IMR-90 (cell line): ENCODE measurements around the gene THOP1. TPM values are rescaled to one million over a fixed set of nuclear protein-coding genes. Genes with fewer than 3 reads are reported as not detected.

Experiments used
- ATAC-seq: fragments of 200-7000 bp; cut with Tn5 transposase; 2 replicates; pipeline ENCODE4 v1.9.1; 2020; ENCODE audit warnings: low read depth, mild to moderate bottlenecking, moderate library complexity
- BruUV-seq: library from RNA; stranded (reverse); fragments of 400-500 nt; replicated peaks from 2 replicates; lab custom pipeline; 2021; lab: Mats Ljungman, UMichigan
- CTCF ChIA-PET: fragments of 300-600 bp; formaldehyde crosslinking; extraction: SDS; loops from one replicate; lab custom pipeline; 2021; ENCODE audit warnings: antibody characterized with exemption; lab: Yijun Ruan, JAX
- POLR2A ChIA-PET: fragments of 300-600 bp; sonication (Branson Sonifier 250); formaldehyde crosslinking; loops from one replicate; lab custom pipeline; 2022; ENCODE audit warnings: antibody characterized with exemption; ENCODE audit not compliant: unreplicated experiment; lab: Charles Lee
- DNase-seq: peaks from one replicate; pipeline ENCODE4 v3.0.0; 2013
- H2AFZ ChIP-seq: replicated peaks from 2 replicates; pipeline ENCODE3; 2013; ENCODE audit warnings: low read length, mild to moderate bottlenecking; ENCODE audit not compliant: poor library complexity
- H2AK5ac ChIP-seq: 2 replicates; pipeline ENCODE4 v1.6.1; 2013; ENCODE audit warnings: low read depth, low read length, inconsistent platforms
- H2AK9ac ChIP-seq: replicated peaks from 2 replicates; pipeline ENCODE3; 2013; ENCODE audit warnings: mild to moderate bottlenecking, low read depth, low read length, moderate library complexity; ENCODE audit not compliant: poor library complexity
- H2BK120ac ChIP-seq: 2 replicates; pipeline ENCODE4 v1.6.1; 2013; ENCODE audit warnings: low read depth, low read length, inconsistent platforms
- H2BK15ac ChIP-seq: 3 replicates; pipeline ENCODE4 v1.6.1; 2013; ENCODE audit warnings: low read depth, low read length, inconsistent platforms
- H2BK20ac ChIP-seq: 2 replicates; pipeline ENCODE4 v1.6.1; 2013; ENCODE audit warnings: low read depth, mild to moderate bottlenecking, inconsistent platforms, low read length, moderate library complexity
- H2BK5ac ChIP-seq: 2 replicates; pipeline ENCODE4 v1.6.1; 2013; ENCODE audit warnings: mild to moderate bottlenecking, low read depth, low read length, inconsistent platforms; ENCODE audit not compliant: poor library complexity, severe bottlenecking
- H3K14ac ChIP-seq: replicated peaks from 2 replicates; pipeline ENCODE4 v1.6.1; 2013; ENCODE audit warnings: low read depth, low read length, inconsistent platforms
- H3K18ac ChIP-seq: 2 replicates; pipeline ENCODE4 v1.6.1; 2013; ENCODE audit warnings: low read depth, low read length, control low read depth
- H3K23ac ChIP-seq: 2 replicates; pipeline ENCODE4 v1.6.1; 2013; ENCODE audit warnings: low read depth, low read length, inconsistent platforms
- H3K27ac ChIP-seq: 2 replicates; pipeline ENCODE4 v1.5.1; 2013; ENCODE audit warnings: mild to moderate bottlenecking, control low read depth, low read length; ENCODE audit not compliant: insufficient read depth
- H3K27me3 ChIP-seq: 2 replicates; pipeline ENCODE4 v1.6.1; 2013; ENCODE audit warnings: low read length; ENCODE audit not compliant: control insufficient read depth, insufficient read depth
- H3K36me3 ChIP-seq: 2 replicates; pipeline ENCODE4 v1.6.1; 2013; ENCODE audit warnings: low read length, mixed read lengths; ENCODE audit not compliant: control insufficient read depth, insufficient read depth
- H3K4ac ChIP-seq: 2 replicates; pipeline ENCODE4 v1.6.1; 2013; ENCODE audit warnings: low read depth, low read length, inconsistent platforms
- H3K4me1 ChIP-seq: 2 replicates; pipeline ENCODE4 v1.6.1; 2013; ENCODE audit warnings: low read length, mixed read lengths; ENCODE audit not compliant: control insufficient read depth, insufficient read depth
- H3K4me2 ChIP-seq: 2 replicates; pipeline ENCODE4 v1.6.1; 2013; ENCODE audit warnings: low read depth, mild to moderate bottlenecking, control low read depth, low read length, moderate library complexity
- H3K4me3 ChIP-seq: 2 replicates; pipeline ENCODE4 v1.5.1; 2013; ENCODE audit warnings: low read depth, mild to moderate bottlenecking, control low read depth, low read length, moderate library complexity; ENCODE audit not compliant: insufficient read depth
- H3K56ac ChIP-seq: 2 replicates; pipeline ENCODE4 v1.6.1; 2013; ENCODE audit warnings: low read length, inconsistent platforms; ENCODE audit not compliant: insufficient read depth; ENCODE audit errors: extremely low read depth
- H3K79me1 ChIP-seq, 2 experiments: 2 replicates each; pipeline ENCODE4 v1.6.1; 2013; ENCODE audit warnings: low read length in 2 of 2, inconsistent platforms in 1 of 2, low read depth in 1 of 2
- H3K9ac ChIP-seq: 2 replicates; pipeline ENCODE4 v1.6.1; 2013; ENCODE audit warnings: low read depth, low read length, control low read depth
- H3K9me1 ChIP-seq: 2 replicates; pipeline ENCODE4 v1.6.1; 2013; ENCODE audit warnings: low read length, inconsistent platforms; ENCODE audit not compliant: insufficient read depth
- H3K9me3 ChIP-seq: 2 replicates; pipeline ENCODE4 v1.6.1; 2013; ENCODE audit warnings: low read length; ENCODE audit not compliant: control insufficient read depth, insufficient read depth
- H4K20me1 ChIP-seq: 2 replicates; pipeline ENCODE4 v1.6.1; 2013; ENCODE audit warnings: low read length, inconsistent platforms; ENCODE audit not compliant: insufficient read depth
- H4K5ac ChIP-seq: 2 replicates; pipeline ENCODE4 v1.6.1; 2013; ENCODE audit warnings: mild to moderate bottlenecking, low read depth, low read length, control low read depth
- H4K8ac ChIP-seq, 2 experiments: 2 replicates each; pipeline ENCODE4 v1.6.1; 2013; ENCODE audit warnings: low read depth in 2 of 2, low read length in 2 of 2, control low read depth in 1 of 2, inconsistent platforms in 1 of 2
- H4K91ac ChIP-seq: 2 replicates; pipeline ENCODE4 v1.6.1; 2013; ENCODE audit warnings: low read depth, low read length, inconsistent platforms; ENCODE audit not compliant: insufficient read depth
- BHLHE40 ChIP-seq: fragments of 150-350 bp; IDR thresholded peaks from 2 replicates; pipeline ENCODE4 v1.6.1; 2016; ENCODE audit warnings: mild to moderate bottlenecking, low read depth, low read length
- CHD1 ChIP-seq: IDR thresholded peaks from 2 replicates; pipeline ENCODE4 v1.6.1; 2012; ENCODE audit warnings: low read depth, low read length, improper control_type of control experiment
- MAZ ChIP-seq: IDR thresholded peaks from 2 replicates; pipeline ENCODE4 v1.6.1; 2012; ENCODE audit warnings: low read depth, mild to moderate bottlenecking, low read length, improper control_type of control experiment, moderate library complexity, borderline replicate concordance
- MXI1 ChIP-seq: IDR thresholded peaks from 2 replicates; pipeline ENCODE4 v1.6.1; 2012; ENCODE audit warnings: low read depth, mild to moderate bottlenecking, low read length, moderate library complexity, borderline replicate concordance
- NFE2L2 ChIP-seq: fragments of 150-350 bp; IDR thresholded peaks from 2 replicates; pipeline ENCODE4 v1.6.1; 2016; ENCODE audit warnings: low read depth, mild to moderate bottlenecking, low read length
- POLR2A ChIP-seq: IDR thresholded peaks from 2 replicates; pipeline ENCODE4 v1.6.1; 2012; ENCODE audit warnings: mild to moderate bottlenecking, low read depth, low read length
- RAD21 ChIP-seq: IDR thresholded peaks from 2 replicates; pipeline ENCODE4 v1.6.1; 2012; ENCODE audit warnings: low read length, improper control_type of control experiment
- RFX5 ChIP-seq: IDR thresholded peaks from 2 replicates; pipeline ENCODE4 v1.8.0; 2012; ENCODE audit warnings: low read depth, mild to moderate bottlenecking, low read length, moderate library complexity
- WGBS, 2 experiments: methylation state at CpG; one replicate each; pipeline versions ENCODE4 v1.1.5 to v1.1.7; 2013; ENCODE audit warnings: missing lambda C conversion rate in 2 of 2; ENCODE audit not compliant: insufficient read length in 1 of 2; ENCODE audit errors: extremely low coverage in 2 of 2; 5-methylcytosine and 5-hydroxymethylcytosine counted together
- dilution Hi-C: fragments of 300-500 bp; cut with HindIII; formaldehyde crosslinking; loops from one replicate; pipeline ENCODE4 v1.14.3; 2018; ENCODE audit warnings: low sequenced_read_pairs; ENCODE audit not compliant: unreplicated experiment
- in situ Hi-C: fragments of 300-500 bp; cut with MboI; formaldehyde crosslinking; loops from 3 replicates; pipeline ENCODE4 v1.14.3; 2019; ENCODE audit warnings: low sequenced_read_pairs, inconsistent platforms, mixed read lengths
- intact Hi-C: fragments of 100-400 bp; cut with micrococcal nuclease; formaldehyde crosslinking; loops from 2 replicates; pipeline ENCODE4 v1.10.0; 2022
- polyA plus RNA-seq, 3 experiments: library from polyadenylated mRNA; depleted of rRNA; stranded (reverse); fragments of >200 nt; gene quantifications; 2 replicates each; pipeline ENCODE4 v1.2.3, GENCODE V29; 2012; ENCODE audit warnings: low replicate concordance in 1 of 3
- total RNA-seq: library from RNA; depleted of rRNA; stranded (reverse); fragments of >200 nt; gene quantifications from 2 replicates; pipeline ENCODE4 v1.2.3, GENCODE V29; 2012
- TF ChIP-seq, protein P1 (sequence below): fragments of 150-350 bp; IDR thresholded peaks from 2 replicates; pipeline ENCODE4 v1.6.1; 2016; ENCODE audit warnings: low read depth, mild to moderate bottlenecking, low read length, moderate library complexity, borderline replicate concordance

THOP1 gene
- total and polyA plus RNA-seq, 2 of the 4 experiments (the other 2 are of a cell fraction) = 57.5 to 91.9 TPM

- peak; percentile 53 for ATAC-seq
- Histone ChIP-seq H4K5ac (no peak overlapping the region), H3K23ac (no peak overlapping the region), H4K20me1 (peaks cover 66% of the 10 kb centered on the region), H3K4me1 (peaks cover 2% of the 10 kb centered on the region; the same call in 1 of the 2 replicates), H3K9ac (no peak overlapping the region), H3K4ac (no peak overlapping the region), H4K91ac (no peak overlapping the region), H2AK9ac (peak overlapping the region; percentile 50), H3K27ac (no peak overlapping the region), H3K14ac (no peak overlapping the region), H3K27me3 (no peaks in the 10 kb centered on the region), H4K8ac (no peak overlapping the region), H2BK120ac (no peak overlapping the region), H2AK5ac (no peak overlapping the region), H2AFZ (no peak overlapping the region), H3K4me3 (no peak overlapping the region), H2BK5ac (no peak overlapping the region), H3K36me3 (peaks cover 28% of the 10 kb centered on the region), H3K18ac (no peak overlapping the region), H2BK20ac (no peak overlapping the region), H3K9me1 (peaks cover 2% of the 10 kb centered on the region; the same call in 1 of the 2 replicates), H3K4me2 (no peak overlapping the region), H3K56ac (no peak overlapping the region), H3K9me3 (no peaks in the 10 kb centered on the region), H2BK15ac (no peak overlapping the region), H3K79me1 (peaks cover 0 to 60% of the 10 kb centered on the region in 2 experiments; a peak in 2 of 4 replicates)
- DNase-seq = peak; percentile 47
- dilution Hi-C loops (no loop called here), in situ Hi-C loops (no loop called here), intact Hi-C loops (no loop called here)
- BruUV-seq = no TSS peak
- 76% methylated on average over 30 of the region's 40 CpGs; no CpG with 5 or more reads in 1 of the 2 experiments for WGBS, 2 experiments
- no peak for TF ChIP-seq BHLHE40
- TF ChIP-seq, protein P1, sequence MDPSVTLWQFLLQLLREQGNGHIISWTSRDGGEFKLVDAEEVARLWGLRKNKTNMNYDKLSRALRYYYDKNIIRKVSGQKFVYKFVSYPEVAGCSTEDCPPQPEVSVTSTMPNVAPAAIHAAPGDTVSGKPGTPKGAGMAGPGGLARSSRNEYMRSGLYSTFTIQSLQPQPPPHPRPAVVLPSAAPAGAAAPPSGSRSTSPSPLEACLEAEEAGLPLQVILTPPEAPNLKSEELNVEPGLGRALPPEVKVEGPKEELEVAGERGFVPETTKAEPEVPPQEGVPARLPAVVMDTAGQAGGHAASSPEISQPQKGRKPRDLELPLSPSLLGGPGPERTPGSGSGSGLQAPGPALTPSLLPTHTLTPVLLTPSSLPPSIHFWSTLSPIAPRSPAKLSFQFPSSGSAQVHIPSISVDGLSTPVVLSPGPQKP = no peak
- TF ChIP-seq MXI1 = no peak
- TF ChIP-seq CHD1 = no peak
- TF ChIP-seq POLR2A = no peak
- TF ChIP-seq RFX5 = no peak
- no peak for TF ChIP-seq NFE2L2
- TF ChIP-seq RAD21 = no peak
- TF ChIP-seq MAZ = no peak
- CTCF ChIA-PET = no interaction called here
- POLR2A ChIA-PET = no interaction called here
Measured at GRCh38 chr19:2770055-2771013, 15.0 kb upstream of the THOP1 start.
